ENCODE measurements around the gene HAO1.
"Not testable (repeated sequence)": the region's sequence is repeated elsewhere in the genome, so short reads cannot be mapped to it uniquely, and the experiment has no call there.

Gene HAO1

GRCh38 chr20:7940341-7940740 is at the start of gene HAO1:
Gene HAO1 (minus strand): TSS chr20:7940458. CDS start chr20:7940422, 36 bp downstream.
- DNase-seq (ENCODE audit: low read depth) = no peak

GRCh38 chr20:7989379-7989778 is 49.1 kb upstream of the HAO1 start:
- DNase-seq (ENCODE audit: low read depth) = no peak

GRCh38 chr20:7985916-7986315 is 45.7 kb upstream of the HAO1 start:
- no peak for DNase-seq (ENCODE audit: low read depth)

- no peak for DNase-seq (ENCODE audit: low read depth)
Observed at GRCh38 chr20:7984192-7984591, 43.9 kb upstream of the HAO1 start.

GRCh38 chr20:7981374-7981773 is 41.1 kb upstream of the HAO1 start:
- no peak for DNase-seq (ENCODE audit: low read depth)

GRCh38 chr20:7980332-7981046 is 40.2 kb upstream of the HAO1 start:
- peak; percentile 9 for DNase-seq (ENCODE audit: low read depth)

- DNase-seq (ENCODE audit: low read depth) = no peak
Observed at GRCh38 chr20:7977709-7978108, 37.5 kb upstream of the HAO1 start.

GRCh38 chr20:7975851-7976414 is 35.7 kb upstream of the HAO1 start:
- no peak for DNase-seq (ENCODE audit: low read depth)

GRCh38 chr20:7974785-7975435 is 34.7 kb upstream of the HAO1 start:
- no peak for DNase-seq (ENCODE audit: low read depth)

GRCh38 chr20:7971536-7972280 is 31.4 kb upstream of the HAO1 start:
- peak; percentile 20 for DNase-seq (ENCODE audit: low read depth)

- peak; percentile 73 for DNase-seq (ENCODE audit: low read depth)
Observed at GRCh38 chr20:7967199-7967844, 27.1 kb upstream of the HAO1 start.

- no peak for DNase-seq (ENCODE audit: low read depth)
Observed at GRCh38 chr20:7966176-7966575, 25.9 kb upstream of the HAO1 start.

GRCh38 chr20:7959484-7959883 is 19.2 kb upstream of the HAO1 start:
- no peak for DNase-seq (ENCODE audit: low read depth)

GRCh38 chr20:7956561-7956960 is 16.3 kb upstream of the HAO1 start:
- not testable (repeated sequence) for DNase-seq (ENCODE audit: low read depth)

GRCh38 chr20:7950387-7950786 is 10.1 kb upstream of the HAO1 start:
- DNase-seq (ENCODE audit: low read depth) = no peak

- no peak for DNase-seq (ENCODE audit: low read depth)
Observed at GRCh38 chr20:7943891-7944290, 3.6 kb upstream of the HAO1 start.

- no peak for DNase-seq (ENCODE audit: low read depth)
Observed at GRCh38 chr20:7939663-7940062, 595 bp downstream of the HAO1 start.

- DNase-seq (ENCODE audit: low read depth) = no peak
Observed at GRCh38 chr20:7938058-7938457, 2.2 kb downstream of the HAO1 start.

- no peak for DNase-seq (ENCODE audit: low read depth)
Observed at GRCh38 chr20:7937328-7937727, 2.9 kb downstream of the HAO1 start.

GRCh38 chr20:7935027-7935551 is 5.2 kb downstream of the HAO1 start:
- DNase-seq (ENCODE audit: low read depth) = no peak

GRCh38 chr20:7933346-7933745 is 6.9 kb downstream of the HAO1 start:
- no peak for DNase-seq (ENCODE audit: low read depth)

GRCh38 chr20:7930343-7930742 is 9.9 kb downstream of the HAO1 start:
- DNase-seq (ENCODE audit: low read depth) = no peak

Data from GM04504 (cell line).